NCI-H2227 (cell line): ENCODE data around the gene GRK1.

Experiments used
- DNase-seq: peaks from one replicate; lab custom pipeline; 2025; ENCODE audit not compliant: unreplicated experiment; lab: John Stamatoyannopoulos, UW

GRK1 gene

DNA sequence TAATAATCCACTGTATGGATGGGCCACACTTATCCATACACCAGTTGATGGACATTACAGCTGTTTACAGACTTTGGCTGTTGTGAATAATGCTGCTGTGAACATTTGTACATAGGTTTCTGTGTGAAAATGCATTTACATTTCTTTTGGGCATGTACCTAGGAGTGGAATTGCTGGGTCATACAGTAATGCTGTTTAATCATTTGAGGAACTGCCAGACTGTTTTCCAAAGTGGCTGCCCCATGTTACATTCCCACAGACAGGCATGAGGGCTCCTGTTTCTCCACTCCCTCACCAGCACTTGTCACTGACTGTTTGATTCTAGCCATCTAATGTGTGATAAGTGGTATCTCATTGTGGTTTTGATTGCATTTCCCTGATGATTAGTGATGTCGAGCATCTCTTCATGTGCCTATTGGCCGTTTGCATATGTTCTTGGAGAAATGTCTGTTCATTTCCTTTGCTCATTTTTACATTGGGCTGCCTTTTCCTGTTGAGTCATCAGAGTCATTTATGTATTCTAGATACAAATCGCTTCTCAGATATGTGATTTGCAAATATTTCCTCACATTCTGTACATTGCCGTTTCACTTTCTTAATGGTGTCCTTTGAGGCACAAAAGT is 104.8 kb downstream of the GRK1 start:
- no peak for DNase-seq

DNA sequence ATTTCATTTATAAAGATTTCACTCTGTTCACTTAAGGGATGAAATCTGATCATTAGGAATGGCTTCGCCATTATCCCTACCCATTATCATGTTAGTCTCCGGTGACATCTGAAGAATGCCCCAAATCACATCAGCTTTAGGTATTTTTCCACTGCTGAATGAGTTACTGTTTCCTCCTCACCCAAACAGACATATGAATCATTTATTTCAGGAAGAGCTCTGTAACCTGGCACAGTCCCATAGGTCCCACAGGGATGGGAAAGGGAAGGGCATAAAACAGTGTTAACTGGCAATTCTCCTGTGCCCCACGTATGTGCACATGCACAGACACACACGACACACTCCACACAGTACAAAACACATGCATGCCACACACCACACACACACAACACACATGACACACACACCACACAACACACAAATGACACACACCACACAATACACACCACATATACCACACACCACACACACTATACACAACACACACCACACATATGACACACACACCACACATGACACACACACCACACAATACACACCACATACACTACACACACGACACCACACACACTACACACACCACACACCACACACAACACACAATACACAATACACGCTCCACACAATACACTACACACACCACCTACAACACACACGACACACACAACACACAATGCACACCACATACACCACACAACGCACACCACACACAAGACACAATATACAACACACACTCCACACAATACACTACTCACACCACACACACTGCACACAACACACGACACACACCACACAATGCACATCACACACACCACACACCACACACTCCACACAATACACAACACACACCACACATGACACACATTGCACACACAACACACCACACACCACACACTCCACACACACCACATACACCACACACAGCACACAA is 107.4 kb downstream of the GRK1 start:
- DNase-seq: no peak

DNA sequence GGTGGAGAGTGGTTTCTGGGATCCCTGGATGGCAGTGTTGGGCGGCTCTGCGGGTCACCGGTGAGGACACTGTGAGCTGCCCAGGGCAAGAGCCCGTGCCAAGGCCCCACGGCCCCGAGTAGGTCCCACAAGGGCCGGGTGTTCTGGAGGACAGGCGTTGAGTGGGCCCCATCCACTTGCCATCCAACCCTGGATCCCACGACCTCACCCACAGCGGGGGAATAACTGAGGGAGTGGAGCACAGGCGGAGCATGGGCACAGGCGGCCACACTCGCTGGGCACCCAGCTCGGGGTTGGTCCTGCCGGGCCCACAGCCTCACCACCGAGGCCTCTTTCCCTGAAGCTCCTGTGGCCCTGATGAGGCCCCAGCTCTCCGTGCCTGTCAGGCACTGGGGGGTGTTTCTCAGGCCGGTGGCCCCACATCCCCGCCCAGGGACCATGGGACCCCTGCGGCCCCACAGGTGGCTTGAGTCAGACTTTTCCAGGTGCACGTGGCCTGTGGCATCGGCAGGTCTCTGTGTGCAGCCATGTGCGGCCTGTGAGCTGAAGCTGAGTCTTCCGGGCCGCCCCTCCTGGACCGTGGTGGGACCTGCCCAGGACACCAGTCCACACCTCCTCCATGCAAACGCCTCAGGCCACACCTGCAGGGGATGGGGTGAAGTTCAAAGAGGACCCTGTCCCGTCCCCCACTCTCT is 108.6 kb downstream of the GRK1 start:
- DNase-seq: no peak

DNA sequence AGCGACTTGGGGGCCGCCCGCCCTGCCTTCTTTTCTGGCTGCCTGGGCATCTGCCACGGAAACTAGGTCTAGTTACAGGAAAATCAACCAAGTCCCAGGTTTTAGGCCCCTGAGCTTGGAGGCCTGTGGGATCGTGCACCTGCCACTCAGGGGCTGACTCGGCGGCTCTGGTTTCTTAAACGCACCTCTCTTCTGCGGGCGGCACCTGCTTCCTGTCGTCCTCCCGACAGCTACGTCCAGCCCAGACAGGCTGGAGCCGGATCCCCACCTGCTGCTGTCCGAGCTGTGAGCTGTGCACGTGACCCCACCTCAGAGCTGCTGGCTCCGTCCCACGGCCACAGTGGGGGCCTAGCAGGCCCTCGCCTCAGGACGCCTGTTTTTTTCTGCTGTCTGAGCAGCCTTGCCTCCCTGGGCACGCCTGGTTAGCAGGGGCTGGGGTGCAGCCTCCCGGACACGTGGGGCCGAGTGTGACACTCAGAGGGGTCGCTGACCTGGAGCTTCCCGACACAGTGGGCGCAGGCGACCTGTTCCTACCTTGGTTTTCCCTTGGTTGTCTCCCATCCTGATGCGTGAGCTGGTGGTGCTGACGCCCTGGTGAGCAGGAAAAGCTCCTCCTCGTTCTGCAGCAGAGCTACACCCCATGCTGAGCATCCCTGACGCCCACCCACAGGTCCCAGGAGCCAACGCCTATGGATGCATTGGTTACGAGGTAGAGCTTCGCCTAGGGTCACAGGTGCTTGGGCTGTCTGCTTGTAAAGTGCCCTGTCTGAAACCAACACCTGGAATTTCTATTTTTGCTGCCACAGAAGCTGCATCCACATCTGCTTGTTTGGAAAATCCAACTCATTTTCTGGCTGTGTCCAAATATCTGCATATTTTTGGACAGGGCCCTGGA is 109.5 kb downstream of the GRK1 start:
- no peak for DNase-seq

DNA sequence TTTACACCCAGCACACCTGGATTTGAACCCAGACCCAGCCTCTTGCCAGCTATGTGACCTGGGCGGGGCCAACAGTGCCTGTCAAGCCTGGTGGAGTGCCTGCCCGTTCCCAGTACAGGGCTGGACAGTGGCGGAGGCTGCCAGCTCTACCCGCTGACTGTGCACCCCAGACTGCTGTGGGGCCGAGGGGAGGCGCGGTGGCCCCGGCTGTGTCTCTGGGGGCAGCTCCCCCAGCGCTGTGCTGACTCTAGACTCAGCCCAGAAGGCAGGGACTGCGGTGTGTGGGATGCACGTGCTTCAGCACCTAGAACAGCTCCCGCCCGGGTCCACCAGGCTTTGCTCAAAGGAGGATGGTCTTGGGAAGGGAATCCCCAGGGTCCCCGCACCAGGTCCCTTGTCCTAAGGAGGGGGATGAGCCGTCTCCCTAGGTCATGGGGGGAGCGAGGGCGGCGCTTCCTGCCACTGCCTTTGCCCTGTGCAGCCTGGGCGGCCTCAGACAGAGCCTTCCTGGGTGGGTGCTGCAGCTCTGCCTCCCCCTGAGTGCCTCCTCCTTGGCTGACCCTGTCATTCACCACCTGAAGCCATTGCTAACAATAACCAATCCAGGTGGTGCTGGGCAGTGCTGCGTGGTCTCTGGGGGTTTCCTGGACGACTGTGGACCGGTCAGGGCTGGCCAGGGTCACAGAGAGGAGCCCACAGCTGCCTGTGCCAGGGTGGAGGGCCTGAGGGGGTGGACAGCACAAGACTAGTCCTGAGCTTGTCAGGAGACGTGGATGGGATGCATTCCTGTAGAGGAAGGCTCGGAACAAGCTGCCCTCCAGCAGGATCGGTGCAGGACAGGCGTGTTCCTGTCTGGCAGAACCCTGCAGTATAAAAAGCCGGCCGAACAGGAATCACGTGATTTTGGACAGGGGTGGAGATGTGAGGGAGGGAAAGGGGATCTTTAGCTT is 110.6 kb downstream of the GRK1 start:
- DNase-seq: no peak

DNA sequence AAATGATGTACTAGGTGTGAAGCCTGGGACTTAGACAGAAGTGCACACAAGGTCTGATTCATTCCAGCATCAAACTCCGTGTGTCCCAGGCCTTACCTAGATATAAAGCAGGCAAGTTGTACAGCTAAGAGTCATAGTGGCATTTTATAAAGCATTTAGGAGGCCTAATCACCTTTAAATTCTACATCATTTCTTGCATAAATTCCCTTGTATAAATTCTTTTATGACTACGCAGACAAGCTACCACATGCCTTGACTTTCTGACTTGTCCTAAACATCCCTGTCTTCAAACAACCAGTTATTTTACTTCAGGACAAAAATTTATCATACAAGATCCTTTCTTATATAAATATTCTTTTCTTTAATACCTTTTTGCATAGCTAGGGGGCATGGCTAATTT is 114.6 kb downstream of the GRK1 start:
- DNase-seq: no peak

DNA sequence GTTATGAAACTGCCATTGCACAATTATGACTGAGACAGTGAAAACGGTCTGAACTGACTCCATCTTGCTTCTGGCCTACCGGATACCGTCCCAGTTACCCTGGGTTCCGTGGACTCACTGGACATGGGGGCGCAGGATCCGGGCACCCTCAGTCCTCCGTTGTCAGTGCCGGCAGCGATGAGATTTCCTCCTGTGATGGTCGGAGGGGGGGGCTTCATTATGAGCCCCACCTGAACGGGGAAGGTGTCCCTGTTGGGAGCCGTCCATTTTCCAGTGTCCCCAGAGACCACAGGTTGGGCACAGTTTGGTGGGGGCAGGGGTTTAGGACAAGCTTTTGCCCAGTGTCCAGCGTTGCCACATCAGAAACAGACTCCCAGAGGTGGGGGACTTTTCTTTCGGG is 115.5 kb downstream of the GRK1 start:
- DNase-seq: no peak

DNA sequence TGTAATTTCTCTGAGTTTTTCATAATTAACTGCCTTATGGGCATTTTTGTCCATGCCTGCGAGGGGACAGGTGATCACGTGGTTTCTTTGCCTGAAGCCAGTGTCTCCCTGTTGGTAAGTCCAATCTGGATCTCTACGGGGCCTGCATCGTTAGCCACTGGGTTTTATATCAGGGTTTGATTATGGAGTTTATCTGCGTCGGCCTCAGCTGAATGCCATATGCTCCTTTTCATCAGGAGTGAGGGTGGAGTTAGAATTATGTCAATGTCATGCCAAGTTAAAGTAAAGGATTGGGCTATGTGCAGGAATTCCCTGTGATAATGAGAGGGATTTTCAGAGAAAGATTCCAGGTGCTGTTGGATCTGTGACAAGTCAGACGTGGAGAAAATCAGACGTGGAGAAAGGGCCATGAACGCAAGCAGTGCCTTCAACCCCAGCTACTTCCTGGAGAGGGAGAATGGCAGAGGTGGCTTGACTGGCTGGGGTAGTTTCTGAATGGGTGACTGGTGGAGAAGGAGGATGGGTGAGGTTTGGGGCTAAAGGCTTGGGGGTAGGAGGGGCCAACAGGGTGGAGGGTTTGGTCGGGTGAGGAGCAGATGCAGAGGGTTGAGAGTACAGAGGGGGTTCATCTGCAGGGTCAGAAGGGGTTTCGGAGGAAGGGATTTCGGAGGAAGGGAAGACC is 116.3 kb downstream of the GRK1 start:
- no peak for DNase-seq

DNA sequence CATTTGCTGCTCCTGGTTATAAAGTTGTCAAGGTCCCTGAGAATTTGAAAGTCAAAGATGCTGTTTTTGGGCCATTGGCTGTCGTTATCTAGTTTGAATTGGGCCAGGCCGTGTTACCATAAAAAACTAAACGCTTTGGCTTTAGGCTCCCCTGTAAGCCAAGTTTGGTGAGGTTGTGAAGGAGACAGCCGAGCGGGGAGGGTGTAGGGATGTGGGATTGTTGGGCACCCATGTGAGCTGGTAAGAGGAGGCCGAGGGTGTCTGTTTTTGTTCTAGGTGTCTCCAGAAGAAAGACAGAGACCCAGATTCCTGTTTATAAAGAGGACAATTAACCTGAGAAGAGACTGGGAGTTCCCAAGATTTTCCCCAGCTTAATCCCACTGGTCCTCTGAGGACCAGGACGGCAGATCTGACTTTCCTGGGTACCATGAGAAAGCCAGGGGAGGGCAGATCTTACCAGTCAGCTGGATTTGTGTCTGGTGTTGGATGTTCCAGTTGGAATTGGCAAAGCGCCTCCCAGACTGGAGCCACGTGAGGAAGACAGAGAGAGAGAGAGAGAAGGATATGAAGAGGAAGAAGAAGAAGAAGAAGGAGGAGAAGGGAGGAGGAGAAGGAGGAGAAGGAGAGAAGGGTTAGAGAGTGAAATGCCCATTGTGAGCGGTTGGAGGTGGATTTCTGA is 117.1 kb downstream of the GRK1 start:
- DNase-seq: no peak

DNA sequence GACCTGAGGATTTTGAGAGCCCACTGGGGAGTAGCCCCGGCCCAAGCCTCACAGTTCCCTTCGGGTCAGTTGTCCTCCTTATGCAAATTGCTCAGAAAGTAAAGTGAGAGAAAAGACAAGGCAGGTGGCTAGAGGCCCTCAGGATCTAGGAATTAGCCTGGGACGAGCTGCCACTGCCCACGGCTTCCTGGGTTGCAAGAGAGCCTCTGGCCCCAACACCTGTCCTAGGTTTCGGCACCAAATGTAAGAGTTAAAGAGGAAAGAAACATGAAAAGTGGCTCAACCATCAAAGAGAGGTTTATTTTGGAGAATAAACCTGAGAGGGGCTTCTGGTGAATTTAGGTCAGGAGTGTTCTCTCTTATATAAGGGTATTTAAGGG is 117.6 kb downstream of the GRK1 start:
- no peak for DNase-seq

DNA sequence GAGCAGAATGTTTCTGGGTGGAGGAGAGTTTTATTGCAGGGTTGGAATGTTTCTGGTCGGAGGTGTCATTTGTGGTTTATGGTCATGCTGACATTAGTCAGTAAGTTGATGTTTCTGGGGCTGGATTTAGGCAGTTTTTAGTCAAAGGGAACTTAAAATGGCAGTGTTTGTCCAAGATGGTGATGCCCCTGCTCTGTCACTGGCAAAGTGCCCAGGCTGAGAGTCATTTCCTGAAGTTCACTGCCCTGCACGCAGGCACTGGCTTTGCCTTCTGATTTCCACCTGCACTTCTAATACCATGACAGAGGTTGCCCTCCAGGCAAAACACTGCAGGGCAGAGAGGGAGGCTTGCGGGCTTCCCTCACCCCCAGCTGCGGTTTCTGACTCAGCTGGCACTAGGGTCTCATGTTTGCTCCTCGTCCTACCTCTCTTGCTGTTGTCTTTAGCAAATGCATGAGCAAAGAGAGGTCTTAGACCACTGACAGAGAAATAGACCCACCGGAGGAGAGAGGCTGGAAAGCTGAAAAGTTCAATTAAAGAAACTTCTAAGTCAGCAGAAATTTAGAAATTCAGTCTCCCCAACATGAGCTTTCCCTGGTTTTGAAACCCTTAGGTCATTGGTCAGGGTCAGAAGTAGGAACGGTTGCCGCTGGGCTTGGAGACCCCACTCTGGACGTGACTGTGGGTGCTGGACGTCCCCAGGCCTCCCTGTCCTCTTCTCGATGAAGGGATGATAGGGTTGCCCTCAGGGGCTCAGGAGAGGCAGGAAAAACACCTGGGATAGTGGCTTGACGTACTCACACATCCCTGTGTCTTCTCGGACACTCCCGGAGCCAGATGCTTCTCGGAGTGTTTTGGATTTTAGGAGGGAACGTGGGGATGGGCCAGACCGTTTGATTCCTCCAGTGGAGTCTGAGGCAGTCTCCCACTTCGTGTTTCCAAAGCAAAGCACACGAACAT is 118.3 kb downstream of the GRK1 start:
- no peak for DNase-seq

DNA sequence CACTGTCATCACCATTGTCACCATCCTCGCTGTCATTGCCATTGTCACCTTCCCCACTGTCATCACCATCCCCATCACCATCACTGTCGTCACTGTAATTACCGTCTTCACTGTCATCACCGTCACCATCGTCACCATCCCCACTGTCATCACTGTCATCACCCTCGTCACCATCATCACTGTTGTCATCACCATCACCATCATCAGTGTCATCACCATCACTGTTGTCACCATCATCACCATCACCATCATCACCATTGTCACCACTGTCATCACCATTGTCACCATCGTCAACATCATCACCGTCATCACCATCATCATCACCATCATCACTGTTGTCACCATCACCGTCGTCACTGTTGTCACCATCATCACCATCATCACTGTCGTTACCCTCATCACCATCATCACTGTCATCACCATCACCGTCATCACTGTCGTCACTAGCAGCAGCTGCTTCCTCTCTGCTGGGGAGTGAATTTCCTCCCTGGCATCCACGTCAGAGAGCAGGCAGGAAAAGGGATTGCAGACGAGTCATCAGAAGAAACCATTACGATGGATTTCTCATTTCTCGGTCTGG is 119.3 kb downstream of the GRK1 start:
- no peak for DNase-seq
